Pancreas (tissue), 10 donors: ENCODE measurements around the gene LRMDA. TPM values are rescaled to one million over a fixed set of nuclear protein-coding genes. Genes with fewer than 3 reads are reported as not detected.

Experiments used
- ATAC-seq, 4 donors: fragments of 200-7000 bp; cut with Tn5 transposase; one replicate each; pipeline versions ENCODE4 v1.8.0 to v1.9.1; 2020; ENCODE audit warnings: mild to moderate bottlenecking in 4 of 4, moderate library complexity in 4 of 4
- DNase-seq, 6 donors: peaks; one replicate each; pipeline ENCODE4 v3.0.0-alpha.2; 2020
- FAIRE-seq: peaks from 2 replicates; lab custom pipeline; 2012; peaks lifted over from hg19 to GRCh38; lab: Jason Lieb, UNC
- H3K27ac ChIP-seq, 4 donors: fragments of 200-600 bp; sonication (generic); 1 replicate in 3 of 4; 2 replicates in 1 of 4; pipeline versions ENCODE4 v1.5.0 to v1.8.0; 2020
- H3K27me3 ChIP-seq, 4 donors: fragments of 200-600 bp; one replicate each; pipeline ENCODE4 v1.8.0; 2021
- H3K36me3 ChIP-seq, 3 donors: fragments of 200-600 bp; sonication (generic) in 1 of 3; one replicate each; pipeline versions ENCODE4 v1.5.0 to v1.8.0; 2020 to 2021
- H3K4me1 ChIP-seq, 3 donors: fragments of 200-600 bp; one replicate each; pipeline ENCODE4 v1.8.0; 2021
- H3K4me3 ChIP-seq, 4 donors: fragments of 200-600 bp; sonication (generic) in 2 of 4; one replicate each; pipeline versions ENCODE4 v1.5.0 to v1.8.0; 2020 to 2021
- H3K9me3 ChIP-seq, 4 donors: fragments of 200-600 bp; one replicate each; pipeline ENCODE4 v1.8.0; 2021
- WGBS, 2 donors: extraction: QIAGEN DNeasy Blood & Tissue Kit; methylation state at CpG; one replicate each; pipeline ENCODE4 v1.1.7; 2013; 5-methylcytosine and 5-hydroxymethylcytosine counted together
- intact Hi-C, 3 donors: fragments of 100-400 bp; cut with DNase I; formaldehyde crosslinking; loops; one replicate each; pipeline versions ENCODE4 v1.11.1 to v1.14.2; 2022
- polyA plus RNA-seq, 2 donors: library from polyadenylated mRNA; stranded (reverse); fragments of 200-250 nt; gene quantifications; one replicate each; pipeline ENCODE4 v1.2.3, GENCODE V29; 2013
- total RNA-seq, 6 donors: library from RNA; stranded (reverse); fragmentation: NEBNext Ultra II Directional in 4 of 6; extraction: Animal tissue kit (Norgen Biotek cat#: 25700) in 4 of 6; gene quantifications; one replicate each; pipeline versions ENCODE4 v1.2.1 to v1.2.4, GENCODE V29; 2021 to 2023
- TF ChIP-seq, protein P1 (sequence below), 4 donors: fragments of 200-600 bp; sonication (generic) in 3 of 4; IDR thresholded peaks; one replicate each; pipeline versions ENCODE4 v1.5.0 to v1.8.0; 2021; ENCODE audit warnings: antibody characterized with exemption in 4 of 4
- donor health status: healthy with polysubstance abuse.
- donor health status: DM: no; HTN: no; CAD: no; lungs with moderate emphysema.
- donor health status: DM: no; HTN: no; CAD: no.
- donor health status: control.
- donor health status: control.
- donor health status: Bipolar disorder and iron deficiency.
- donor health status: DM: yes; HTN: yes; CAD: no.
- donor health status: DM: no; HTN: no; CAD: no.
- donor health status: DM: no; HTN: no; CAD: no.
- donor health status: DM: yes; HTN: yes; CAD: no.

Gene LRMDA
- total and polyA plus RNA-seq, 8 donors: 4.6 to 21.2 (median 13.4) TPM

DNA sequence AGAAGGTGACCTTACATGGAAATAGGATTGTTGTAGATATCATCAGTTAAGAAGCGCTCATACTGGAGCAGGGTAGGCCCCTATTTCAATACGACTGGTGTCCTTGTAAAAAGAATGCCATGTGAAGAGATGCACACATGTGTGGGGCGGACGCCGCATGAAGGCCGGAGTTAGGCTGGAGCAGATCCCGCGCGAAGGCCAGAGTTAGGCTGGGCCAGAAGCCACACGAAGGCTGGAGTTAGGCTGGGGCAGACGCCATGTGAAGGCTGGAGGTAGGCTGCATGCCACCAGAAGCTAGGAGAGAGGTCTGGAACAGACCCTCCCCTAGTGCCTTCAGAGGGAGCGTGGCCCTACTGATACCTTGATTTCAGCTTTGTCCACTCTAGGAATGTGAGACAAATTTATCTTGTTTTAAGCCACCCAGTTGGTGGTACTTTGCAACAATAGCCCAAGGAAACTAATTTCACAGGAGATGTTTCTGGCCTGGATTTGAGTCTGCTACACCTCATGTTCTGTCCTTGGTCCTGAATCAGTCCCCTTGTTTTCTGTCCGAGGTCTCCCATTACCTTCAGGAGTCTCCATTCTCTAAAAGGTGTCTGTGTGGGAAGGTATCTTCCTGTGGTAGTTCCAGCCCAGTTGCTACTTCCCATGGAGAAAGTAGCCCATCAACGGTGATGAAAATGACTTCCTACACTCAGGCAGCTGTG is 585.8 kb downstream of the LRMDA start:
- Histone ChIP-seq H3K4me1 (no peaks in the 10 kb centered on the region), H3K9me3 (no peaks in the 10 kb centered on the region), H3K4me3 (no peak overlapping the region), H3K36me3 (no peaks in the 10 kb centered on the region), H3K27ac (no peak overlapping the region), H3K27me3 (no peaks in the 10 kb centered on the region)
- DNase-seq: no peak
- FAIRE-seq: no peak
- ATAC-seq: no peak
- WGBS, 2 donors: 95% methylated on average over 14 of the region's 14 CpGs
- intact Hi-C loops: no loop called here
- TF ChIP-seq, protein P1, sequence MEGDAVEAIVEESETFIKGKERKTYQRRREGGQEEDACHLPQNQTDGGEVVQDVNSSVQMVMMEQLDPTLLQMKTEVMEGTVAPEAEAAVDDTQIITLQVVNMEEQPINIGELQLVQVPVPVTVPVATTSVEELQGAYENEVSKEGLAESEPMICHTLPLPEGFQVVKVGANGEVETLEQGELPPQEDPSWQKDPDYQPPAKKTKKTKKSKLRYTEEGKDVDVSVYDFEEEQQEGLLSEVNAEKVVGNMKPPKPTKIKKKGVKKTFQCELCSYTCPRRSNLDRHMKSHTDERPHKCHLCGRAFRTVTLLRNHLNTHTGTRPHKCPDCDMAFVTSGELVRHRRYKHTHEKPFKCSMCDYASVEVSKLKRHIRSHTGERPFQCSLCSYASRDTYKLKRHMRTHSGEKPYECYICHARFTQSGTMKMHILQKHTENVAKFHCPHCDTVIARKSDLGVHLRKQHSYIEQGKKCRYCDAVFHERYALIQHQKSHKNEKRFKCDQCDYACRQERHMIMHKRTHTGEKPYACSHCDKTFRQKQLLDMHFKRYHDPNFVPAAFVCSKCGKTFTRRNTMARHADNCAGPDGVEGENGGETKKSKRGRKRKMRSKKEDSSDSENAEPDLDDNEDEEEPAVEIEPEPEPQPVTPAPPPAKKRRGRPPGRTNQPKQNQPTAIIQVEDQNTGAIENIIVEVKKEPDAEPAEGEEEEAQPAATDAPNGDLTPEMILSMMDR (IDR thresholded peaks at IDR 0.05): no peak

GRCh38 chr10:76017733-76018433 is 586.5 kb downstream of the LRMDA start:
- WGBS, 2 donors: 84% methylated on average over 6 of the region's 6 CpGs
- TF ChIP-seq, protein P1 (IDR thresholded peaks at IDR 0.05): no peak

DNA sequence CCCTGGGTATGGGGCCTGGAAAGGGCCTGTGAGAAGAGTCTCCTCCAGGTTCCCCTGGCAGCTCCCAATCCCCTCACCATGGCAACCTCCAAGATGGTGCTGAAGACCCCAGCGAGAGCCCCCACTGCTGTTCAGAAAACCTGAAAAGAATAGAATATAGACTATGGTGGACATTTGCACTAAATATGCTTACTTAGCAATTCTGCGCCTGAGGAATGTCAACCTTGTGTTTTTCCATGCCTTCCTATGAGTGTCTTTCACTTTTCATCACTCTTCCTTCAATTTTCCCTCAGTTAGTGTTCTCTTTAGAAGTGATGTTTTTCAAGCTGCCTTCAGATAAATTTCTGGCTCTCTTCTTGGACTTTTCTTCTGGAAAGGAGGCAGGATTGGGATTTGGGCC is 589.2 kb downstream of the LRMDA start:
- FAIRE-seq (no peak), ATAC-seq (no peak), DNase-seq (no peak)
- TF ChIP-seq, protein P1 (IDR thresholded peaks at IDR 0.05): no peak
- Histone ChIP-seq H3K4me3 (no peak overlapping the region), H3K9me3 (no peaks in the 10 kb centered on the region), H3K36me3 (no peaks in the 10 kb centered on the region), H3K27me3 (no peaks in the 10 kb centered on the region), H3K4me1 (no peaks in the 10 kb centered on the region), H3K27ac (no peak overlapping the region)
- WGBS, 2 donors: 97 to 98% methylated on average over 2 of the region's 2 CpGs
- intact Hi-C loops: no loop called here

More at GRCh38 chr10:76017733-76018433, 586.5 kb downstream of the LRMDA start:
- Histone ChIP-seq H3K4me3 (no peak overlapping the region), H3K9me3 (no peaks in the 10 kb centered on the region), H3K27ac (no peak overlapping the region), H3K4me1 (no peaks in the 10 kb centered on the region), H3K36me3 (no peaks in the 10 kb centered on the region), H3K27me3 (no peaks in the 10 kb centered on the region)
- intact Hi-C loops: no loop called here
- FAIRE-seq (no peak), ATAC-seq (no peak), DNase-seq (no peak)

GRCh38 chr10:76021398-76021797 is 590.0 kb downstream of the LRMDA start:
- TF ChIP-seq, protein P1 (IDR thresholded peaks at IDR 0.05): no peak
- DNase-seq (no peak), FAIRE-seq (no peak), ATAC-seq (no peak)
- no peaks in the 10 kb centered on the region for H3K4me1 ChIP-seq
- H3K9me3 ChIP-seq: no peaks in the 10 kb centered on the region
- H3K27me3 ChIP-seq: no peaks in the 10 kb centered on the region
- H3K27ac ChIP-seq: no peak overlapping the region
- intact Hi-C loops: no loop called here
- H3K4me3 ChIP-seq: no peak overlapping the region
- H3K36me3 ChIP-seq: no peaks in the 10 kb centered on the region
- 91 to 94% methylated on average over 1 of the region's 1 CpG for WGBS, 2 donors

DNA sequence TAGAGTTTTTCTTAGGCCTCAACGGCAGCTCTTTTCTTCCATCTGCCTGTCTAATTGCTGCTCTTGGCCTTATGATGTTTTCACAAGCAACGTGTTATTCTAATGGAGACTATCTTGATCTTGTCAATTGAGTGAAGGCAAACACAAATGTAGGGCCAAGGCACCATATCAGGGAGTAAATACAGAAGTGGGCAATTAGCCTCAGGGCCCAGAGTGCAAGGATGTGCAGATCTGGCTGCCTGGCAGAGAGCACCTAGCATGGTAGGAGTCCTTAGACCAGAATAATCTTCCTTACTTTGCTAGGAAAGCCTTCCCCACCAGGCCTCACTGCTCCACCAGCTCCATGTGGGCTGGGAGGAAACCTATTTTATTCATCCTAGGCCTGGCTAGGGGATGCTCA is 590.9 kb downstream of the LRMDA start:
- ATAC-seq (no peak), DNase-seq (no peak), FAIRE-seq (no peak)
- intact Hi-C loops: no loop called here
- H3K4me3 ChIP-seq: no peak overlapping the region
- 43 to 44% methylated on average over 2 of the region's 2 CpGs for WGBS, 2 donors
- H3K9me3 ChIP-seq: no peaks in the 10 kb centered on the region
- TF ChIP-seq, protein P1 (IDR thresholded peaks at IDR 0.05): no peak
- H3K27ac ChIP-seq: no peak overlapping the region
- no peaks in the 10 kb centered on the region for H3K4me1 ChIP-seq
- H3K36me3 ChIP-seq: no peaks in the 10 kb centered on the region
- no peaks in the 10 kb centered on the region for H3K27me3 ChIP-seq
